Astrocyte (in vitro differentiated cells and primary cell): ENCODE results near the gene SPAG6. TPM values are rescaled to one million over a fixed set of nuclear protein-coding genes. Genes with fewer than 3 reads are reported as not detected.
A peak's percentile ranks its signal among the peaks of the same experiment; 100 is the strongest.

ENCODE experiments used
- DNase-seq: peaks from one replicate; pipeline ENCODE4 v3.0.0-alpha.2; 2010; ENCODE audit warnings: low read depth
- FAIRE-seq: peaks from 2 replicates; lab custom pipeline; 2011; peaks lifted over from hg19 to GRCh38; lab: Jason Lieb, UNC
- H2AFZ ChIP-seq: 2 replicates; pipeline ENCODE4 v1.6.0; 2012; ENCODE audit warnings: low read depth, low read length, inconsistent platforms
- H3K27ac ChIP-seq: 2 replicates; pipeline ENCODE4 v1.5.1; 2011; ENCODE audit warnings: low read depth, low read length, inconsistent platforms
- H3K27me3 ChIP-seq: 2 replicates; pipeline ENCODE4 v1.6.0; 2011; ENCODE audit warnings: low read length, inconsistent platforms; ENCODE audit not compliant: insufficient read depth
- H3K36me3 ChIP-seq: 2 replicates; pipeline ENCODE4 v1.5.1; 2011; ENCODE audit warnings: low read length, inconsistent platforms; ENCODE audit not compliant: insufficient read depth
- H3K4me1 ChIP-seq: 2 replicates; pipeline ENCODE4 v1.5.1; 2011; ENCODE audit warnings: low read length, inconsistent platforms; ENCODE audit not compliant: insufficient read depth
- H3K4me2 ChIP-seq: 2 replicates; pipeline ENCODE4 v1.6.0; 2012; ENCODE audit warnings: low read length, inconsistent platforms
- H3K4me3 ChIP-seq: 2 replicates; pipeline ENCODE4 v1.5.1; 2011; ENCODE audit warnings: low read depth, mild to moderate bottlenecking, low read length, inconsistent platforms; ENCODE audit not compliant: insufficient read depth
- H3K79me2 ChIP-seq: 2 replicates; pipeline ENCODE4 v1.6.0; 2012; ENCODE audit warnings: mild to moderate bottlenecking, low read length, inconsistent platforms; ENCODE audit not compliant: insufficient read depth
- H3K9ac ChIP-seq: 2 replicates; pipeline ENCODE4 v1.6.0; 2012; ENCODE audit warnings: mild to moderate bottlenecking, low read length, inconsistent platforms
- H3K9me3 ChIP-seq: 2 replicates; pipeline ENCODE4 v1.5.1; 2012; ENCODE audit warnings: low read depth, mild to moderate bottlenecking, low read length, inconsistent platforms; ENCODE audit not compliant: insufficient read depth
- H4K20me1 ChIP-seq: 2 replicates; pipeline ENCODE4 v1.6.0; 2012; ENCODE audit warnings: low read length, inconsistent platforms; ENCODE audit not compliant: insufficient read depth
- H3K27ac Mint-ChIP-seq: one replicate; pipeline ENCODE4 v1.8.0; 2021; ENCODE audit warnings: mild to moderate bottlenecking, mixed read lengths; ENCODE audit not compliant: unreplicated experiment
- H3K27me3 Mint-ChIP-seq: one replicate; pipeline ENCODE4 v1.8.0; 2021; ENCODE audit warnings: low read depth, mixed read lengths; ENCODE audit not compliant: unreplicated experiment
- H3K36me3 Mint-ChIP-seq: one replicate; pipeline ENCODE4 v1.8.0; 2021; ENCODE audit warnings: low read depth, mixed read lengths; ENCODE audit not compliant: unreplicated experiment
- H3K4me1 Mint-ChIP-seq: one replicate; pipeline ENCODE4 v1.8.0; 2021; ENCODE audit warnings: low read depth, mixed read lengths; ENCODE audit not compliant: unreplicated experiment
- H3K4me3 Mint-ChIP-seq: one replicate; pipeline ENCODE4 v1.8.0; 2021; ENCODE audit warnings: mild to moderate bottlenecking, moderate library complexity, mixed read lengths; ENCODE audit not compliant: unreplicated experiment
- H3K9me3 Mint-ChIP-seq: one replicate; pipeline ENCODE4 v1.8.0; 2021; ENCODE audit warnings: mild to moderate bottlenecking, mixed read lengths; ENCODE audit not compliant: unreplicated experiment
- CTCF ChIP-seq: IDR thresholded peaks from 2 replicates; pipeline ENCODE4 v1.5.1; 2011; ENCODE audit warnings: low read depth, mild to moderate bottlenecking, inconsistent platforms, low read length, moderate library complexity; ENCODE audit not compliant: insufficient read depth
- EZH2 ChIP-seq: IDR thresholded peaks from 2 replicates; pipeline ENCODE4 v1.6.1; 2012; ENCODE audit warnings: mild to moderate bottlenecking, low read length, inconsistent platforms; ENCODE audit not compliant: insufficient read depth
- total RNA-seq: library from RNA; stranded (reverse); gene quantifications from 2 replicates; pipeline ENCODE4 v1.2.1, GENCODE V29; 2021

The SPAG6 gene
- total RNA-seq, 1 donor from 2014 or later = not detected

GRCh38 chr10:22415072-22415471 is 69.8 kb downstream of the SPAG6 start:
- no peaks in the 10 kb centered on the region for H3K79me2 ChIP-seq
- Mint-ChIP-seq H3K27me3 (no peaks in the 10 kb centered on the region), H3K9me3 (no peaks in the 10 kb centered on the region), H3K4me3 (no peak overlapping the region), H3K36me3 (no peaks in the 10 kb centered on the region), H3K27ac (no peak overlapping the region), H3K4me1 (peaks cover 4% of the 10 kb centered on the region)
- no peak overlapping the region for H3K9ac ChIP-seq
- no peak for FAIRE-seq
- no peaks in the 10 kb centered on the region for H3K27me3 ChIP-seq
- no peak overlapping the region for H3K27ac ChIP-seq
- no peak overlapping the region for H3K4me2 ChIP-seq
- no peaks in the 10 kb centered on the region for H3K36me3 ChIP-seq
- TF ChIP-seq EZH2 = no peak
- no peak for TF ChIP-seq CTCF
- no peak overlapping the region for H3K4me3 ChIP-seq
- H4K20me1 ChIP-seq = no peaks in the 10 kb centered on the region
- no peak for DNase-seq
- no peaks in the 10 kb centered on the region for H3K9me3 ChIP-seq
- no peak overlapping the region for H2AFZ ChIP-seq
- no peaks in the 10 kb centered on the region for H3K4me1 ChIP-seq

- Histone ChIP-seq H3K27me3 (no peaks in the 10 kb centered on the region), H3K79me2 (no peaks in the 10 kb centered on the region), H3K4me2 (no peak overlapping the region), H3K9ac (no peak overlapping the region), H4K20me1 (no peaks in the 10 kb centered on the region), H3K4me3 (no peak overlapping the region), H3K36me3 (no peaks in the 10 kb centered on the region), H3K27ac (no peak overlapping the region), H2AFZ (no peak overlapping the region), H3K9me3 (no peaks in the 10 kb centered on the region), H3K4me1 (no peaks in the 10 kb centered on the region)
- Mint-ChIP-seq H3K9me3 (no peaks in the 10 kb centered on the region), H3K4me3 (no peak overlapping the region), H3K27ac (no peak overlapping the region), H3K4me1 (peaks cover 4% of the 10 kb centered on the region), H3K36me3 (no peaks in the 10 kb centered on the region), H3K27me3 (no peaks in the 10 kb centered on the region)
- no peak for TF ChIP-seq EZH2
- TF ChIP-seq CTCF = no peak
- no peak for FAIRE-seq
- no peak for DNase-seq
Measured at GRCh38 chr10:22417736-22418268, 72.5 kb downstream of the SPAG6 start.

- no peak overlapping the region for H3K27ac ChIP-seq
- Mint-ChIP-seq H3K36me3 (no peaks in the 10 kb centered on the region), H3K27ac (no peak overlapping the region), H3K27me3 (no peaks in the 10 kb centered on the region), H3K9me3 (peaks cover 5% of the 10 kb centered on the region), H3K4me3 (no peak overlapping the region), H3K4me1 (no peaks in the 10 kb centered on the region)
- H3K4me1 ChIP-seq = no peaks in the 10 kb centered on the region
- no peak overlapping the region for H3K4me2 ChIP-seq
- H3K4me3 ChIP-seq = no peak overlapping the region
- FAIRE-seq (no peak), DNase-seq (no peak)
- H4K20me1 ChIP-seq = no peaks in the 10 kb centered on the region
- TF ChIP-seq EZH2 (no peak), CTCF (peak; percentile 14)
- no peak overlapping the region for H2AFZ ChIP-seq
- H3K36me3 ChIP-seq = no peaks in the 10 kb centered on the region
- H3K27me3 ChIP-seq = no peaks in the 10 kb centered on the region
- H3K9ac ChIP-seq = no peak overlapping the region
- H3K79me2 ChIP-seq = no peaks in the 10 kb centered on the region
- no peaks in the 10 kb centered on the region for H3K9me3 ChIP-seq
Measured at GRCh38 chr10:22420787-22421517, 75.7 kb downstream of the SPAG6 start.
